ENCODE results near the gene PAPPA.

GRCh38 chr9:116123171-116123570, 30.4 kb upstream of the PAPPA start:
- TF ChIP-seq CTCF (IDR thresholded peaks at IDR 0.05), result no peak
- no peak for TF ChIP-seq POLR2A (IDR thresholded peaks at IDR 0.05)

All from adrenal gland (tissue), 5 donors.